Mucosa of descending colon (tissue), 3 donors: Measurements from ENCODE around the gene NEDD9. TPM values are rescaled to one million over a fixed set of nuclear protein-coding genes. Genes with fewer than 3 reads are reported as not detected.

Experiments
- ATAC-seq: fragments of 200-7000 bp; cut with Tn5 transposase; one replicate; pipeline ENCODE4 v1.9.1; 2020; ENCODE audit warnings: mild to moderate bottlenecking, moderate library complexity
- DNase-seq, 3 donors: peaks; one replicate each; pipeline ENCODE4 v3.0.0-alpha.2; 2020
- H3K36me3 ChIP-seq: fragments of 200-600 bp; one replicate; pipeline ENCODE4 v1.8.0; 2021; ENCODE audit warnings: low read depth, mild to moderate bottlenecking
- H3K4me1 ChIP-seq: fragments of 200-600 bp; one replicate; pipeline ENCODE4 v1.8.0; 2021; ENCODE audit warnings: low read depth, mild to moderate bottlenecking
- H3K4me3 ChIP-seq: fragments of 200-600 bp; one replicate; pipeline ENCODE4 v1.8.0; 2021; ENCODE audit warnings: mild to moderate bottlenecking
- H3K9me3 ChIP-seq: fragments of 200-600 bp; one replicate; pipeline ENCODE4 v1.8.0; 2021; ENCODE audit warnings: mild to moderate bottlenecking
- CTCF ChIP-seq: fragments of 200-600 bp; IDR thresholded peaks from one replicate; pipeline ENCODE4 v1.8.0; 2022; ENCODE audit warnings: antibody characterized with exemption, mild to moderate bottlenecking
- intact Hi-C, 2 donors: fragments of 100-400 bp; cut with DNase I in 1 of 2; cut with micrococcal nuclease in 1 of 2; formaldehyde crosslinking; loops; one replicate each; pipeline versions ENCODE4 v1.11.0 to v1.11.1; 2022; cut with DNase I, micrococcal nuclease
- total RNA-seq, 3 donors: library from RNA; stranded (reverse); fragmentation: NEBNext Ultra II Directional in 2 of 3; extraction: Animal tissue kit (Norgen Biotek cat#: 25700) in 2 of 3; gene quantifications; one replicate each; pipeline versions ENCODE4 v1.2.1 to v1.2.4, GENCODE V29; 2021 to 2023
- donor health status: DM: no; HTN: no; CAD: no; lungs with moderate emphysema.
- donor health status: DM: no; HTN: no; CAD: no.
- donor health status: DM: no; HTN: yes; CAD: no.

The NEDD9 gene
- total RNA-seq, 3 donors from 2014 or later = 41.4 to 66.6 (median 62.1) TPM

GRCh38 chr6:11277275-11278206 is 45.1 kb upstream of the NEDD9 start:
- ATAC-seq = no peak
- no peak for DNase-seq
- H3K36me3 ChIP-seq = no peaks in the 10 kb centered on the region
- H3K9me3 ChIP-seq = no peaks in the 10 kb centered on the region
- H3K4me3 ChIP-seq = no peak overlapping the region
- H3K4me1 ChIP-seq = peaks cover 62% of the 10 kb centered on the region
- intact Hi-C loops = no loop called here
- TF ChIP-seq CTCF = no peak

- Histone ChIP-seq H3K9me3 (no peaks in the 10 kb centered on the region), H3K4me3 (no peak overlapping the region), H3K4me1 (peaks cover 66% of the 10 kb centered on the region), H3K36me3 (no peaks in the 10 kb centered on the region)
- no peak for TF ChIP-seq CTCF
- intact Hi-C loops = no loop called here
- ATAC-seq = no peak
- DNase-seq = no peak
Observed at GRCh38 chr6:11276911-11277274, 44.4 kb upstream of the NEDD9 start.

- Histone ChIP-seq H3K9me3 (no peaks in the 10 kb centered on the region), H3K4me3 (no peak overlapping the region), H3K36me3 (no peaks in the 10 kb centered on the region), H3K4me1 (peaks cover 73% of the 10 kb centered on the region)
- no peak for TF ChIP-seq CTCF
- intact Hi-C loops = no loop called here
- peak in 1 of 3 donors; percentile 9 for DNase-seq
- no peak for ATAC-seq
Observed at GRCh38 chr6:11276228-11276627, 43.8 kb upstream of the NEDD9 start.

- Histone ChIP-seq H3K36me3 (no peaks in the 10 kb centered on the region), H3K4me1 (peaks cover 79% of the 10 kb centered on the region)
- peak in 1 of 3 donors; percentile 69 for DNase-seq
Observed at GRCh38 chr6:11275598-11275997, 43.1 kb upstream of the NEDD9 start.

GRCh38 chr6:11273406-11274065 is 41.1 kb upstream of the NEDD9 start:
- TF ChIP-seq CTCF = no peak
- Histone ChIP-seq H3K9me3 (no peaks in the 10 kb centered on the region), H3K4me3 (no peak overlapping the region), H3K4me1 (peaks cover 77% of the 10 kb centered on the region), H3K36me3 (no peaks in the 10 kb centered on the region)
- DNase-seq (peak; percentile 67 to 72 (median 67)), ATAC-seq (peak; percentile 69)
- intact Hi-C loops = no loop called here

More at GRCh38 chr6:11275598-11275997, 43.1 kb upstream of the NEDD9 start:
- intact Hi-C loops = no loop called here
- no peaks in the 10 kb centered on the region for H3K9me3 ChIP-seq
- ATAC-seq = peak; percentile 72
- no peak overlapping the region for H3K4me3 ChIP-seq
- no peak for TF ChIP-seq CTCF
